GM20000 (cell line): ENCODE measurements around the gene GJC3.
A peak's percentile ranks its signal among the peaks of the same experiment; 100 is the strongest.

Experiments
- DNase-seq: peaks from one replicate; pipeline ENCODE4 v3.0.0; 2012; ENCODE audit warnings: low spot score
- TF ChIP-seq, protein P1 (sequence below): IDR thresholded peaks from 2 replicates; pipeline ENCODE4 v1.5.1; 2012; ENCODE audit warnings: mild to moderate bottlenecking, control low read depth; ENCODE audit errors: extremely low read depth, missing control alignments

The GJC3 gene

GRCh38 chr7:99923200-99923599, 6.2 kb downstream of the GJC3 start:
- TF ChIP-seq, protein P1, sequence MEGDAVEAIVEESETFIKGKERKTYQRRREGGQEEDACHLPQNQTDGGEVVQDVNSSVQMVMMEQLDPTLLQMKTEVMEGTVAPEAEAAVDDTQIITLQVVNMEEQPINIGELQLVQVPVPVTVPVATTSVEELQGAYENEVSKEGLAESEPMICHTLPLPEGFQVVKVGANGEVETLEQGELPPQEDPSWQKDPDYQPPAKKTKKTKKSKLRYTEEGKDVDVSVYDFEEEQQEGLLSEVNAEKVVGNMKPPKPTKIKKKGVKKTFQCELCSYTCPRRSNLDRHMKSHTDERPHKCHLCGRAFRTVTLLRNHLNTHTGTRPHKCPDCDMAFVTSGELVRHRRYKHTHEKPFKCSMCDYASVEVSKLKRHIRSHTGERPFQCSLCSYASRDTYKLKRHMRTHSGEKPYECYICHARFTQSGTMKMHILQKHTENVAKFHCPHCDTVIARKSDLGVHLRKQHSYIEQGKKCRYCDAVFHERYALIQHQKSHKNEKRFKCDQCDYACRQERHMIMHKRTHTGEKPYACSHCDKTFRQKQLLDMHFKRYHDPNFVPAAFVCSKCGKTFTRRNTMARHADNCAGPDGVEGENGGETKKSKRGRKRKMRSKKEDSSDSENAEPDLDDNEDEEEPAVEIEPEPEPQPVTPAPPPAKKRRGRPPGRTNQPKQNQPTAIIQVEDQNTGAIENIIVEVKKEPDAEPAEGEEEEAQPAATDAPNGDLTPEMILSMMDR = no peak
- DNase-seq = no peak

GRCh38 chr7:99920149-99920548, 9.3 kb downstream of the GJC3 start:
- TF ChIP-seq, protein P1 = no peak
- DNase-seq = no peak

DNA sequence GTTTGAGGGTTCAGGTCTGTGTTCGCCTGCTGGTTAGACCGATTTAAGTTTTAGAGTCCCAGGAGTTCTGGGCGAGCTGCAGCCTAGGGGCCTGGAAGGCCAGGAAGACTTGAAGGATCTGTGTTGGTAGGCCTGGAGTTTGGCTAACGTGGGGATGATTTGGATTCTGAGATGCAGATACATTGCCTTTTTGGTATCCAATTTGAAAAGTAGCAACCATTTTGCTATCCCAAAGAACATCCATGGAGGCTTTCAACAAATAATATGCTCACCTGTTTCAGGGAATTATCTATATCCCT, 9.7 kb downstream of the GJC3 start:
- TF ChIP-seq, protein P1 = no peak
- no peak for DNase-seq

GRCh38 chr7:99918959-99919813, 10.2 kb downstream of the GJC3 start, which contains the start of gene TRIM4:
Gene TRIM4, minus strand, starts transcription at chr7:99919530. Its CDS starts 129 bp downstream, at chr7:99919401.
- peak; percentile 97 for DNase-seq
- TF ChIP-seq, protein P1 = no peak

- no peak for DNase-seq
- TF ChIP-seq, protein P1 = no peak
Observed at GRCh38 chr7:99910976-99911375, 18.4 kb downstream of the GJC3 start.

DNA sequence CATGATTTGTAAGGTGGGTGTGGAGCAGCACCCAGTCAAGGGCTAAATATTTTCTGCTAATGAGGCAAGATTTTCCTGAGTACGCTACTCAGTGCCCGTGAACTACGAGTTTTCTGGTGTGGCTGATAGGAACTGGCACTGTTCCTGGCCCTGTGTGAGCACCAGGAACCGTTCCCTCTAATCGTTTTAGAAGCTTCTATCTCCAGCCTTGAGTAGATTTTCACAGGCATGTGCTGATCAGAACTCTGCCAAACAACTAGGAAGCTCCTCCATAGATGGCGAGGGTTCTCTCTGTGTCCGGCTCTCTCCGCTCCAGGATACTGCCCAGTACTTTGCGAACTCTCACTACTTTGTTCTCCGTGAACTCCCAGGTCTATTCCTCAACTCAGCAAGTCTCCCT, 27.8 kb downstream of the GJC3 start:
- no peak for DNase-seq
- TF ChIP-seq, protein P1 = no peak

GRCh38 chr7:99899830-99900519, 29.4 kb downstream of the GJC3 start:
- no peak for DNase-seq
- TF ChIP-seq, protein P1 = no peak
